T-helper 2 cell treated with Interferon-gamma antibody and Interleukin-4, amounts not matched to agents 100 ng/mL and 5 ng/mL, for 36 hours (primary cell): ENCODE results near the gene POLR1E. TPM values are rescaled to one million over a fixed set of nuclear protein-coding genes. Genes with fewer than 3 reads are reported as not detected.

Experiments used
- intact Hi-C: fragments of 100-400 bp; cut with micrococcal nuclease; formaldehyde crosslinking; loops from one replicate; pipeline ENCODE4 v1.15.1; 2023
- total RNA-seq: library from RNA; stranded (reverse); gene quantifications from 2 replicates; pipeline ENCODE4 v1.2.3, GENCODE V29; 2022

The POLR1E gene
- total RNA-seq, 1 donor from 2014 or later, result 34.7 TPM

- intact Hi-C loops, result no loop called here
Observed at GRCh38 chr9:37531699-37532098, 46.0 kb downstream of the POLR1E start.

- intact Hi-C loops, result no loop called here
Observed at GRCh38 chr9:37534412-37534811, 48.7 kb downstream of the POLR1E start.

- intact Hi-C loops, result no loop called here
Observed at GRCh38 chr9:37534901-37535300, 49.2 kb downstream of the POLR1E start.

GRCh38 chr9:37538099-37538498 is 52.4 kb downstream of the POLR1E start:
- intact Hi-C loops, result no loop called here

GRCh38 chr9:37539634-37540033 is 53.9 kb downstream of the POLR1E start:
- intact Hi-C loops, result no loop called here

GRCh38 chr9:37540634-37541033 is 54.9 kb downstream of the POLR1E start:
- intact Hi-C loops, result no loop called here

- intact Hi-C loops, result no loop called here
Observed at GRCh38 chr9:37541465-37541864, 55.7 kb downstream of the POLR1E start.

GRCh38 chr9:37542488-37542887 is 56.7 kb downstream of the POLR1E start:
- intact Hi-C loops, result no loop called here

GRCh38 chr9:37542895-37543294 is 57.1 kb downstream of the POLR1E start:
- intact Hi-C loops, result no loop called here

- intact Hi-C loops, result no loop called here
Observed at GRCh38 chr9:37543468-37543867, 57.7 kb downstream of the POLR1E start.

- intact Hi-C loops, result no loop called here
Observed at GRCh38 chr9:37547328-37547878, 61.7 kb downstream of the POLR1E start.

- intact Hi-C loops, result no loop called here
Observed at GRCh38 chr9:37549527-37549926, 63.8 kb downstream of the POLR1E start.

- intact Hi-C loops, result no loop called here
Observed at GRCh38 chr9:37550781-37551180, 65.0 kb downstream of the POLR1E start.

GRCh38 chr9:37551468-37551867 is 65.7 kb downstream of the POLR1E start:
- intact Hi-C loops, result no loop called here

- intact Hi-C loops, result no loop called here
Observed at GRCh38 chr9:37551888-37552287, 66.1 kb downstream of the POLR1E start.

Other genes with a start within 250 kb of the POLR1E start
- gene GRHPR, start 63.3 kb upstream of the POLR1E start, total RNA-seq, result 50.9 and 52.3 TPM in 2 replicates
- gene ZBTB5, start 20.5 kb upstream of the POLR1E start, total RNA-seq, result 10.3 and 10.7 TPM in 2 replicates
- 1.7 and 2.5 TPM in 2 replicates for gene FBXO10, start 90.4 kb downstream of the POLR1E start, total RNA-seq
- gene TOMM5, start 106.6 kb downstream of the POLR1E start, total RNA-seq, result 101 and 103 TPM in 2 replicates
- gene FRMPD1, start 165.0 kb downstream of the POLR1E start, total RNA-seq, result not detected in 2 replicates